Right lobe of liver (tissue), 6 donors: Measurements from ENCODE around the gene GRIK1. TPM values are rescaled to one million over a fixed set of nuclear protein-coding genes. Genes with fewer than 3 reads are reported as not detected.

Experiments
- ATAC-seq, 4 donors: fragments of 200-7000 bp; cut with Tn5 transposase; one replicate each; pipeline ENCODE4 v1.9.1; 2020; ENCODE audit warnings: mild to moderate bottlenecking in 4 of 4, moderate library complexity in 4 of 4
- DNase-seq, 3 donors: peaks; one replicate each; pipeline ENCODE4 v3.0.0-alpha.2; 2020
- H3K27ac ChIP-seq, 3 donors: fragments of 200-600 bp; one replicate each; pipeline ENCODE4 v1.8.0; 2022
- H3K27me3 ChIP-seq, 2 donors: fragments of 200-600 bp; one replicate each; pipeline ENCODE4 v1.8.0; 2022
- H3K36me3 ChIP-seq, 4 donors: fragments of 200-600 bp; sonication (generic) in 1 of 4; one replicate each; pipeline versions ENCODE4 v1.5.1 to v1.8.0; 2017 to 2022; ENCODE audit warnings: control low read depth in 1 of 4
- H3K4me1 ChIP-seq, 4 donors: fragments of 200-600 bp; sonication (generic) in 1 of 4; one replicate each; pipeline versions ENCODE4 v1.5.1 to v1.8.0; 2017 to 2022; ENCODE audit warnings: control low read depth in 1 of 4
- H3K4me3 ChIP-seq, 3 donors: fragments of 200-600 bp; one replicate each; pipeline ENCODE4 v1.8.0; 2022
- H3K9me3 ChIP-seq, 4 donors: fragments of 200-600 bp; sonication (generic) in 1 of 4; one replicate each; pipeline versions ENCODE4 v1.5.1 to v1.8.0; 2017 to 2022; ENCODE audit warnings: control low read depth in 1 of 4
- CTCF ChIP-seq, 4 donors: fragments of 200-600 bp in 3 of 4; fragments of 450-650 bp in 1 of 4; IDR thresholded peaks; one replicate each; pipeline versions ENCODE4 v1.5.1 to v1.8.0; 2016 to 2022; ENCODE audit warnings: antibody characterized with exemption in 4 of 4, mild to moderate bottlenecking in 2 of 4
- POLR2A ChIP-seq: fragments of 450-650 bp; IDR thresholded peaks from one replicate; pipeline ENCODE4 v1.6.1; 2017; ENCODE audit warnings: antibody characterized with exemption, mild to moderate bottlenecking
- WGBS: methylation state at CpG from one replicate; pipeline ENCODE4 v1.1.6; 2018; ENCODE audit warnings: low coverage, low lambda C conversion rate; ENCODE audit not compliant: insufficient coverage; ENCODE audit errors: missing lambda C conversion rate; 5-methylcytosine and 5-hydroxymethylcytosine counted together
- intact Hi-C, 2 donors: fragments of 100-400 bp; cut with DNase I; formaldehyde crosslinking; loops; one replicate each; pipeline versions ENCODE4 v1.11.2 to v1.14.1; 2022
- total RNA-seq, 6 experiments: library from RNA; depleted of rRNA in 2 of 6; stranded (reverse); fragments of >200 nt in 2 of 6; fragmentation: NEBNext Ultra II Directional in 3 of 6; extraction: Animal tissue kit (Norgen Biotek cat#: 25700) in 3 of 6; gene quantifications; one replicate each; pipeline versions ENCODE4 v1.1.0 to v1.2.4, GENCODE V29; 2016 to 2023
- donor health status: DM: no; HTN: yes; CAD: no.
- donor health status: DM: no; HTN: no; CAD: no.
- donor health status: DM: no; HTN: no; CAD: no.
- donor health status: DM: no; HTN: yes; CAD: no.
- donor health status: DM: no; HTN: yes; CAD: no.

GRIK1 gene
- total RNA-seq, 6 experiments from 2014 or later, result not detected

DNA sequence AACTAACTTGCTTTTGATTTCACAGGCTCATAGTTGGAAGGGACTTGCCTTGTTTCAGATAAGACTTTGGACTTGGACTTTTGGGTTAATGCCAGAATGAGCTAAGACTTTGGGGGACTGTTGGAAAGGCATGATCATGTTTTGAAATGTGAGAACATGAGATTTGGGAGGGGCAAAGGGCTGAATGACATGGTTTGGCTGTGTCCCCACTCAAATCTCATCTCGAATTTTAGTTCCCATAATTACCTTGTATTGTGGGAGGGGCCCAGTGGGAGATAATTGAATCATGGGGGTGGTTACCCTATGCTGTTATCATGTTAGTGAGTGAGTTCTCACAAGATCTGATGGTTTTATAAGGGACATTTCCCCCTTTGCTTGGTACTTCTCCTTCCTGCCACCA lies 222.1 kb downstream of the GRIK1 start:
- no peak for DNase-seq
- ATAC-seq, result no peak
- TF ChIP-seq CTCF (IDR thresholded peaks at IDR 0.05) (no peak), POLR2A (no peak)
- WGBS, result 62% methylated on average over 1 of the region's 1 CpG
- no peaks in the 10 kb centered on the region for H3K9me3 ChIP-seq
- no peaks in the 10 kb centered on the region for H3K27me3 ChIP-seq
- no peaks in the 10 kb centered on the region for H3K4me1 ChIP-seq
- H3K36me3 ChIP-seq, result no peaks in the 10 kb centered on the region
- H3K27ac ChIP-seq, result no peak overlapping the region
- H3K4me3 ChIP-seq, result no peak overlapping the region
- intact Hi-C loops, result no loop called here

DNA sequence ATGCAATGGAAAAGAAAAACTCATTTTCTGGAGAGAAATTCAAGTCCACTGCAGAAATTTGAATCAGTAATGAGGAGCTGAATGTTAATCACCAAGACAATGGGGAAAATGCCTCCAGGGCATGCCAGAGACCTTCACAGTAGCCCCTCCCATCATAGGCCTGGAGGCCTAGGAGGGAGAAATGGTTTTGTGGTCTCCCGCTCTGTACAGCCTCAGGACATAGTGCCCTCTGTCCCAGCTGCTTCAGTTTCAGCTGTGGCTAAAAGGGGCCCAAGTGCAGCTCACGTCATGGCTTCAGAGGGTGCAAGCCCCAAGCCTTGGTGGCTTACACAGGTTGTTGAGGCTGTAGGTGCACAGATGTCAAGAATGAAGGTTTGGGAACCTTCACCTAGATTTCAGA lies 223.0 kb downstream of the GRIK1 start:
- Histone ChIP-seq H3K27ac (no peak overlapping the region), H3K4me1 (no peaks in the 10 kb centered on the region), H3K9me3 (no peaks in the 10 kb centered on the region), H3K4me3 (no peak overlapping the region), H3K27me3 (no peaks in the 10 kb centered on the region), H3K36me3 (no peaks in the 10 kb centered on the region)
- DNase-seq (no peak), ATAC-seq (no peak)
- WGBS, result 40% methylated on average over 1 of the region's 2 CpGs
- TF ChIP-seq CTCF (IDR thresholded peaks at IDR 0.05) (no peak), POLR2A (no peak)
- intact Hi-C loops, result no loop called here

DNA sequence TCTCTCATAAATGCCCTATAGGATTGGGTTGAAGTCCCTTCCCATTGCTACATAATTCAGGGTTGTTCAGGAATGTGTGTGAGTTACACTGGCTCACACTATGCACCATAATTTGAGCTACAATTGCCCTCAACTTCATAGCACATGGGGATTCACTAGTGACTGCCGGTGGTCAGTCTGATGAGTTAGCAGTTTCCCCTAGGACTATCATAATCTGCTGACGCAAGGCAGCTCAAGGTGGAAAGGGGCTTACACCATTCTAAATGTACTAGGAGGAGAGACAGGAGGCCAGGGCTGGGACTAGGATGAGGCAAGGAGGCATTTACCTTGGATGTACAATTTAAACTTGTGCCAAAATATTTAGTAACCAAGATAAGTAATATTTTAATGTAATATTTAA lies 224.7 kb downstream of the GRIK1 start:
- TF ChIP-seq POLR2A (no peak), CTCF (IDR thresholded peaks at IDR 0.05) (no peak)
- DNase-seq (no peak), ATAC-seq (no peak)
- intact Hi-C loops, result no loop called here
- Histone ChIP-seq H3K4me3 (no peak overlapping the region), H3K9me3 (no peaks in the 10 kb centered on the region), H3K4me1 (no peaks in the 10 kb centered on the region), H3K27me3 (no peaks in the 10 kb centered on the region), H3K36me3 (no peaks in the 10 kb centered on the region), H3K27ac (no peak overlapping the region)
- WGBS, result 92% methylated on average over 2 of the region's 2 CpGs

- Histone ChIP-seq H3K4me1 (no peaks in the 10 kb centered on the region), H3K36me3 (no peaks in the 10 kb centered on the region), H3K27ac (no peak overlapping the region), H3K9me3 (no peaks in the 10 kb centered on the region), H3K4me3 (no peak overlapping the region), H3K27me3 (no peaks in the 10 kb centered on the region)
- intact Hi-C loops, result no loop called here
- TF ChIP-seq CTCF (IDR thresholded peaks at IDR 0.05), result no peak
- no peak for TF ChIP-seq POLR2A
- no peak for DNase-seq
- ATAC-seq, result no peak
- 29% methylated on average over 2 of the region's 2 CpGs for WGBS
These were observed 227.0 kb downstream of the GRIK1 start for GRCh38 chr21:29712818-29713217.

- H3K9me3 ChIP-seq, result no peaks in the 10 kb centered on the region
- no peak for ATAC-seq
- no peaks in the 10 kb centered on the region for H3K36me3 ChIP-seq
- H3K4me3 ChIP-seq, result no peak overlapping the region
- intact Hi-C loops, result no loop called here
- no peak for DNase-seq
- TF ChIP-seq POLR2A, result no peak
- no peak for TF ChIP-seq CTCF (IDR thresholded peaks at IDR 0.05)
- H3K27me3 ChIP-seq, result no peaks in the 10 kb centered on the region
- H3K27ac ChIP-seq, result no peak overlapping the region
- no peaks in the 10 kb centered on the region for H3K4me1 ChIP-seq
These were observed 228.6 kb downstream of the GRIK1 start for GRCh38 chr21:29711236-29711635.
